Retinal pigment epithelial cell (primary cell): ENCODE results near the gene SAP25.

Experiments used
- DNase-seq: peaks from one replicate; pipeline ENCODE4 v3.0.0-alpha.2; 2010; ENCODE audit warnings: low read depth
- H3K4me3 ChIP-seq: 2 replicates; pipeline ENCODE4 v1.5.1; 2011; ENCODE audit warnings: mild to moderate bottlenecking, low read length, control low read depth, moderate library complexity
- CTCF ChIP-seq: conservative IDR thresholded peaks from 2 replicates; pipeline ENCODE4 v1.5.1; 2011; ENCODE audit warnings: low read depth, low read length, control low read depth, inconsistent platforms

Gene SAP25

DNA sequence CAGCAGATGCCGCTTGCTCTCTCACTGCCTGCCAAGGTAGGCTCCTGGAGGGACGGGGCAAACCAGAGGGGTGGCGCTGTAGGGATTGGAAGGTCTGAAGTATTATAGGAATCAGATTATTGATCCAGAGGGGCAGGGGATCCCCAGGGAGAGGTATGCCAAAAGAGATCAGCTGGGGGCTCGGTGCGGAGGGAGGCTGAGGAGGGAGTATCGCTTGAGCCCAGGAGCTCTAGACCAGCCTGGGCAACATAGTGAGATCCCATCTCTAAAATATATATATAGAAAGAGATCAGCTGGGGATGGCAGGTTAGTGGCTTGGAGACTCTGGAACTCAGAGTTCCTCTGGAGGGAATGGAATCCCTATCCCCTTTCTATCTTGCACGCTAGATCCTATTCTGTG, 21.5 kb upstream of the SAP25 start:
- DNase-seq: no peak
- TF ChIP-seq CTCF: no peak
- H3K4me3 ChIP-seq: no peak overlapping the region

DNA sequence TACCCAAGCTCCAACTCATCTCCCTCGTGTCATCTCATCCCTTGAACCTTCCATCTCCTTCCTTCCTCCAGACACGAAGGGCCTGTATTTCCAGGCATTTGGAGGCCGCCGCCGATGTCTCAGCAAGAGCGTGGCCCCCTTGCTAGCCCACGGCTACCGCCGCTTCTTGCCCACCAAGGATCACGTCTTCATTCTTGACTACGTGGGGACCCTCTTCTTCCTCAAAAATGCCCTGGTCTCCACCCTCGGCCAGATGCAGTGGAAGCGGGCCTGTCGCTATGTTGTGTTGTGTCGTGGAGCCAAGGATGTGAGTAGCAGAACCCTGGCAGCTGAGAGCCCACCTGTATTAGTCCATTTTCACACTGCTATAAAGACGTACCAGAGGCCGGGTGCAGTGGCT, 17.9 kb upstream of the SAP25 start:
- no peak for DNase-seq
- no peak overlapping the region for H3K4me3 ChIP-seq
- TF ChIP-seq CTCF: no peak

- TF ChIP-seq CTCF: no peak
Observed at GRCh38 chr7:100590077-100590737, 16.5 kb upstream of the SAP25 start.

GRCh38 chr7:100589341-100589947, 15.7 kb upstream of the SAP25 start:
- DNase-seq: no peak
- H3K4me3 ChIP-seq: no peak overlapping the region
- no peak for TF ChIP-seq CTCF

More at GRCh38 chr7:100590077-100590737, 16.5 kb upstream of the SAP25 start:
- DNase-seq: no peak
- H3K4me3 ChIP-seq: no peak overlapping the region

DNA sequence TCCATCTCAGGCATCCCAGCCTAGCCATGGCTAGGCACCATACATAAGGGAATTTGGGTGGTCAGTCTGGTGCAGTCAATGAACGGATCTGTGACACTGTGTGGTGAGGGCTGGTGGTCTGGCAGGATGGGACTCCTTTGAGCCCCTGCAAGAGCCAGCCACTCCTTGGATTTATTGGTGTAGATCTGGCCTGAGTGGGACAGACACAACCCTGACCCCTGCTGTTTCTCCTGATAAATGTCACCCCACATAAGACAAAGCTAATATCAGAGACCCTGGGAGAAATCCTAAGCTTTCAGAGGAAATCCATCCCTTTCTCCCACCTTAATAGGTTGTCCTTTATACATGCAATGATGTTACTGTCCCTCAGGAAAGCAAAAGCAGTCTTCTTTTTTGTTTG, 14.7 kb upstream of the SAP25 start:
- no peak for DNase-seq
- H3K4me3 ChIP-seq: no peak overlapping the region
- TF ChIP-seq CTCF: peak; percentile 53

- peak; percentile 100 for DNase-seq
- H3K4me3 ChIP-seq: peak within 1 kb of the TSS; percentile 91
- TF ChIP-seq CTCF: no peak
Observed at GRCh38 chr7:100586266-100587025, 12.7 kb upstream of the SAP25 start, which contains the start of gene FBXO24. Gene FBXO24 (plus strand): TSS chr7:100586328. CDS start chr7:100586626, 298 bp downstream.
